ENCODE measurements around the gene ERC1. TPM values are rescaled to one million over a fixed set of nuclear protein-coding genes. Genes with fewer than 3 reads are reported as not detected.

ERC1 gene
- total RNA-seq, 4 donors from 2014 or later: 50.0 to 88.1 (median 59.7) TPM

DNA sequence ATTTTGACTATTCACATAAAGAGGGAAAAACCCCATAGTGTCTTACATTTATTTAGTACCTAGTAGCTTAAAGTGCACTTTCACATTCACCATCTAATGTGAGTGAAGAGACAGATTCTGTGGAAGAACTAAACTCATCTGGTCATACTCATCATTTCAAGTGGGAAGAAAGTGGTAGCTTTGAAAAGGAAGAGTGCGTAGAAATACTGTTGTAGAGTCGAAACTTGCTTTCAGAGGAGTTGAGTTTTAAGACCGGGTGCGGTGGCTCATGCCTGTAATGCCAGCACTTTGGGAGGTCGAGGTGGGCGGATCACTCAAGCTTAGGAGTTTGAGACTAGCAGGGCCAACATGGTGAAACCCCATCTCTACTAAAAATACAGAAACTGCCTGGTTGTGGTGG lies 222.2 kb downstream of the ERC1 start:
- Histone ChIP-seq H3K27ac (replicated peaks in 1 of 4) (no peak overlapping the region), H3K4me3 (no peak overlapping the region), H3K27me3 (no peaks in the 10 kb centered on the region), H3K36me3 (no peaks in the 10 kb centered on the region), H3K4me1 (peaks cover 16 to 28% (median 20%) of the 10 kb centered on the region in 4 donors), H3K9me3 (no peaks in the 10 kb centered on the region)
- no peak for DNase-seq (ENCODE audit: extremely low spot score)
- TF ChIP-seq POLR2AphosphoS5 (IDR thresholded peaks at IDR 0.05): no peak
- TF ChIP-seq POLR2A (IDR thresholded peaks at IDR 0.05; ENCODE audit: low read depth): no peak
- no peak for TF ChIP-seq EP300 (IDR thresholded peaks at IDR 0.05)
- TF ChIP-seq, protein P1, sequence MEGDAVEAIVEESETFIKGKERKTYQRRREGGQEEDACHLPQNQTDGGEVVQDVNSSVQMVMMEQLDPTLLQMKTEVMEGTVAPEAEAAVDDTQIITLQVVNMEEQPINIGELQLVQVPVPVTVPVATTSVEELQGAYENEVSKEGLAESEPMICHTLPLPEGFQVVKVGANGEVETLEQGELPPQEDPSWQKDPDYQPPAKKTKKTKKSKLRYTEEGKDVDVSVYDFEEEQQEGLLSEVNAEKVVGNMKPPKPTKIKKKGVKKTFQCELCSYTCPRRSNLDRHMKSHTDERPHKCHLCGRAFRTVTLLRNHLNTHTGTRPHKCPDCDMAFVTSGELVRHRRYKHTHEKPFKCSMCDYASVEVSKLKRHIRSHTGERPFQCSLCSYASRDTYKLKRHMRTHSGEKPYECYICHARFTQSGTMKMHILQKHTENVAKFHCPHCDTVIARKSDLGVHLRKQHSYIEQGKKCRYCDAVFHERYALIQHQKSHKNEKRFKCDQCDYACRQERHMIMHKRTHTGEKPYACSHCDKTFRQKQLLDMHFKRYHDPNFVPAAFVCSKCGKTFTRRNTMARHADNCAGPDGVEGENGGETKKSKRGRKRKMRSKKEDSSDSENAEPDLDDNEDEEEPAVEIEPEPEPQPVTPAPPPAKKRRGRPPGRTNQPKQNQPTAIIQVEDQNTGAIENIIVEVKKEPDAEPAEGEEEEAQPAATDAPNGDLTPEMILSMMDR (IDR thresholded peaks at IDR 0.05): no peak
- intact Hi-C loops (cut with DNase I): no loop called here
- 100% methylated on average over 6 of the region's 6 CpGs for WGBS

DNA sequence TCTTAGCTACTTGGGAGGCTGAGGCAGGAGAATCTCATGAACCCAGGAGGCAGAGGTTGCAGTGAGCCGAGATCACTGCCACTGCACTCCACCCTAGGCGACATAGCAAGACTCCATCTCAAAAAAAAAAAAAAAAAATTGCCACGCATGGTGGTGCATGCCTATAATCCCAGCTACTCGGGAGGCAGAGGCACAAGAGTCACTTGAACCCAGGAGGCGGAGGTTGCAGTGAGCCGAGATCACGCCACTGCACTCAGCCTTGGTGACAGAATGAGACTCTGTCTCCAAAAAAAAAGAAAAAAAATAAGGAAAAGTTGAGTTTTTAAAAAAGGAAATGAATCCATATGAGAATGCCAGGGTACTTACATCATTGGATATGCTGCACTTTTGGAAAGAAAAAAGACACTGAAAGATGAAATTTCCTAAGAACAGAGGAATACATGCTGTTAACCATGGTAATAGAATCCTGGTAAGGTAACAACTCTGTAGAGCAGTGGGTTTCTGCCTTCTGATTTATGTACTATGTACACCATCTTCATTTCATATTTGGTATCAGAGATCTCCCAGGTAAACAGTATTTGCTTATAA lies 222.7 kb downstream of the ERC1 start:
- Histone ChIP-seq H3K27ac (replicated peaks in 1 of 4) (no peak overlapping the region), H3K27me3 (no peaks in the 10 kb centered on the region), H3K4me1 (peaks cover 19 to 33% (median 25%) of the 10 kb centered on the region in 4 donors), H3K9me3 (no peaks in the 10 kb centered on the region), H3K4me3 (no peak overlapping the region), H3K36me3 (no peaks in the 10 kb centered on the region)
- WGBS: 91% methylated on average over 7 of the region's 7 CpGs
- TF ChIP-seq POLR2AphosphoS5 (IDR thresholded peaks at IDR 0.05): no peak
- TF ChIP-seq, protein P1 (IDR thresholded peaks at IDR 0.05): no peak
- TF ChIP-seq EP300 (IDR thresholded peaks at IDR 0.05): no peak
- TF ChIP-seq POLR2A (IDR thresholded peaks at IDR 0.05; ENCODE audit: low read depth): no peak
- no peak for DNase-seq (ENCODE audit: extremely low spot score)
- intact Hi-C loops (cut with DNase I): no loop called here

DNA sequence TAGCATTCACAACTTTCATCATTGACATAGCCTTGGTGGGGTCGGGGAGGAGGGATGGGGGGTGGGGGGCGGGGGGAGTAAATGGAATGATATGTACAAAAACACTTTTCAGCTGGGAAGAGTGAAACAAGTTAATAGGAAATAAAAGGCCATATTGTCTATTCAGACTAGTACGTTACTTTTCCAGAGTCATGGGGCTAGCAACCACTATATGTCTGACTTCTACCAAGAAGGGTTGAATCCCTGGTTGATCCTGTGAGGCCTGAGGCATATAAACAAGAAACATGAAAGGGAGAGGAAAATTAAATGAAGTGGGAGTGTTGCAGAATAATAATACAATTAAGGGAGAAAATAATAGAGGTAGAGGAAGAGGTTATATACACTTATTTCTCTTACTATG lies 225.5 kb downstream of the ERC1 start:
- Histone ChIP-seq H3K9me3 (no peaks in the 10 kb centered on the region), H3K36me3 (no peaks in the 10 kb centered on the region), H3K27ac (replicated peaks in 1 of 4) (peak overlapping the region; percentile 5 to 68 (median 34)), H3K27me3 (no peaks in the 10 kb centered on the region), H3K4me3 (no peak overlapping the region), H3K4me1 (peaks cover 39 to 50% (median 43%) of the 10 kb centered on the region in 4 donors)
- whole genome bisulfite sequencing: 95% methylated on average over 3 of the region's 3 CpGs
- DNase-seq (ENCODE audit: extremely low spot score): no peak
- intact Hi-C loops (cut with DNase I): no loop called here
- TF ChIP-seq EP300 (IDR thresholded peaks at IDR 0.05): no peak
- TF ChIP-seq, protein P1 (IDR thresholded peaks at IDR 0.05): no peak
- TF ChIP-seq POLR2A (IDR thresholded peaks at IDR 0.05; ENCODE audit: low read depth): no peak
- no peak for TF ChIP-seq POLR2AphosphoS5 (IDR thresholded peaks at IDR 0.05)

DNA sequence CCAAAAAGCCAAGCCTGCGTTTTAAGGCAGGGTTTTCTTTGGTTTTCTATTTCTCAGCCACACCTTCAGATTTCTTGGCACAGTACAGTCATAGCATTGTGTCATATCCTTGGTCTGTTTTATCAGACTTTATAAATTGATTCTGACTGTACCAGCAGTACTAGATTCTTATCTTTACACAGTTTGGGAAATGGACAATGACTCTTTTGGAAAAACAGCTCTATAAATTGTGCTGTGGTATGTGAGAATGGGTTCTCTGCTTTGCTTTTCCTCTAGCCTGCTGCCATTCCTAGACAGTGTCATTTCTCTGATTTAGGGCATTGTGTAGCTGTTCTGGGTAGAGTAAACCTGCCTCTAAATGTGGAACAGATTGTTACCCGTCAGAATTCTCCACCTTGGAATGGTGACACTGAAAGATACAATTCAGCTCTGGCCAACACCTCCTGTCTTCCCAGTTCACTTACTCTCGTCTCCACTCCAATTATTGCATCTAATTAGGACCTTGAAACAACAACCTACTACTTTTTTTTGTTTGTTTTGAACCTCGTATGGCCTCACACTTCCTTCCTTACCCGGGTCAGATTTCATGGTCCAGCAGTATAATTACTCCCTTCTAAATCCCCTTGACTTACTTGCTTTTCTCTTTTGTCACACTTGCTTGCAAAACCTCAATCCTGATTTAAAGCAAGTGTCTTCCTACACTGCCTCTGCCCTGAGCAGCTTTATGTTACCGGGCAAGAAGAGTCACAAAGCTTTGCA lies 226.3 kb downstream of the ERC1 start:
- intact Hi-C loops (cut with DNase I): no loop called here
- Histone ChIP-seq H3K27me3 (no peaks in the 10 kb centered on the region), H3K4me3 (no peak overlapping the region), H3K4me1 (peaks cover 39 to 50% (median 43%) of the 10 kb centered on the region in 4 donors), H3K36me3 (no peaks in the 10 kb centered on the region), H3K9me3 (no peaks in the 10 kb centered on the region), H3K27ac (replicated peaks in 1 of 4) (peak overlapping the region; percentile 28 to 68 (median 45))
- TF ChIP-seq POLR2A (IDR thresholded peaks at IDR 0.05; ENCODE audit: low read depth) (no peak), POLR2AphosphoS5 (IDR thresholded peaks at IDR 0.05) (peak in 1 of 2 donors; percentile 27)
- DNase-seq (ENCODE audit: extremely low spot score): no peak
- WGBS: 29% methylated on average over 6 of the region's 6 CpGs

DNA sequence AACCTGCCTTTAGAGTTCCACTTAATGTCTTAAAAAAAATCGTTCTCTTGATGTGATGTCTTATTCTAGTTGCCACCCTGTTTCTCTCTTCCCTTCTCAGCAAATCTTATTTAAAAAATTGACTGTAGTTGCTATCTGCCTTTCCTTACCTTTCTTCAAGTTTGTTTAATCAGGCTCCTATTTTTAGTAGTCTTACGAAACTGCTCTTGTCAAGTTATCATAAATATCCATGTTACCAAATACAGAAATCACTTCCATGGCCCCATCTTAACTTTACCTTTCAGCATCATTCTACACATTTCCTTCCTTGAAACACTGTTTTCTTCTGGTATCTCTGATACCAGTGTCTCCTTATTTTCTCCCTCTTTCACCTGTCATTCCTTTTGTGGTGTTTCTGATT lies 227.3 kb downstream of the ERC1 start:
- no peak for DNase-seq (ENCODE audit: extremely low spot score)
- H3K27me3 ChIP-seq: no peaks in the 10 kb centered on the region
- 55% methylated on average over 2 of the region's 2 CpGs for WGBS
- H3K4me1 ChIP-seq: peaks cover 39 to 50% (median 43%) of the 10 kb centered on the region in 4 donors
- TF ChIP-seq POLR2A (IDR thresholded peaks at IDR 0.05; ENCODE audit: low read depth) (no peak), POLR2AphosphoS5 (IDR thresholded peaks at IDR 0.05) (no peak), EP300 (IDR thresholded peaks at IDR 0.05) (no peak)
- TF ChIP-seq, protein P1 (IDR thresholded peaks at IDR 0.05): no peak
- H3K4me3 ChIP-seq: no peak overlapping the region
- H3K36me3 ChIP-seq: no peaks in the 10 kb centered on the region
- H3K9me3 ChIP-seq: no peaks in the 10 kb centered on the region
- intact Hi-C loops (cut with DNase I): no loop called here
- H3K27ac ChIP-seq (replicated peaks in 1 of 4): peak overlapping the region; percentile 28 to 68 (median 45)

Measured in esophagus muscularis mucosa (tissue), 4 donors.